ENCODE data around the gene NRXN3. TPM values are rescaled to one million over a fixed set of nuclear protein-coding genes. Genes with fewer than 3 reads are reported as not detected.

Gene NRXN3
- total RNA-seq, 1 experiment from 2014 or later: 1.1 TPM

DNA sequence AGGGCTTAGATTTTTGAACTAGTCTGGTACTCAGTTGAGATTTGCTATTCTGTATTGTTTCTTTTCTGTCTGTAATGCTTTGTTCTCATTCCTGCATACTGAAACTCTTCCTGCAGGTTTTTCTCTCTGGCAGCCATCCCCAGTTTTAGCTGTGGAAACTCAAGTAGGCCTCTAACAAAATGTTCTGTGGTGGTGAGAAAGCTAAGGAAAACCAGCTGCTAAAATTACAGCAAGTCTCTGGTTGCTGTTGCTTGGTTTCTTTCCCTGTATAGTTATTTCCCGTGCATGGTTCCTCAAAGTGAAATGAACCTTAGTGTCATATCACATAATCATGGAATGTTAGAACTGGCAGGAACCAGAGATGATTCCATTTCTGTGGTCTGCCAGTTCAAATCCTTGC is 442.5 kb downstream of the NRXN3 start:
- no TSS peak for BruUV-seq (replicated peaks)

DNA sequence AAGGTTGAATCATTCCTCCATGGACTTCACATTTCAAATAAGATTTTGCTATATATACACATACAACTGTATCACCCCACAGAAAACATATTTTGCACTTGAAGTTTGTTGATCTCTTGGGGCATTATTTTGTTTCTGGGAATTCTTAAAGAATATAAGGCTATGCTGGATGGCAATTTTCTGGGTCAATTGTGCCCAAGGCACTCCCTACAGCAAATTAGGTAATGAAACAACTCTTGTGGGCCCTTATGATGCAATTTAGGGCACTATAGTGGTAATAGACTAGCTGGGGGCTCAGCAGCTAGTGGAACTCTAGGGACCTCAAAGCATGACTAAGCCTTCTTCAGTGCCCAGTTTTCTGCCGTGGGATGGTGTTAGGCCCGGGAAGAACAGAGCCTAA is 444.4 kb downstream of the NRXN3 start:
- Histone ChIP-seq H3K27ac (ENCODE audit: low read length) (no peak overlapping the region), H3K4me2 (ENCODE audit: low read length) (no peak overlapping the region), H4K20me1 (ENCODE audit: low read length) (no peaks in the 10 kb centered on the region), H3K4me3 (ENCODE audit: low read length) (no peak overlapping the region), H3K27me3 (ENCODE audit: low read length) (no peaks in the 10 kb centered on the region), H3F3A (ENCODE audit: low read length, unreplicated experiment) (no peaks in the 10 kb centered on the region), H2AFZ (ENCODE audit: low read length) (no peak overlapping the region), H3K36me3 (ENCODE audit: low read depth, low read length) (no peaks in the 10 kb centered on the region), H3K9me3 (ENCODE audit: low read length) (no peaks in the 10 kb centered on the region), H3K9me2 (replicated peaks; ENCODE audit: low read length) (no peaks in the 10 kb centered on the region), H3K9ac (ENCODE audit: low read length) (no peak overlapping the region), H3K79me2 (ENCODE audit: low read length) (no peaks in the 10 kb centered on the region), H3K4me1 (ENCODE audit: insufficient read depth, low read length) (no peaks in the 10 kb centered on the region)
- no peak for DNase-seq
- CTCF ChIA-PET: no interaction called here
- BruUV-seq (replicated peaks): no TSS peak
- TF ChIP-seq, protein P1, sequence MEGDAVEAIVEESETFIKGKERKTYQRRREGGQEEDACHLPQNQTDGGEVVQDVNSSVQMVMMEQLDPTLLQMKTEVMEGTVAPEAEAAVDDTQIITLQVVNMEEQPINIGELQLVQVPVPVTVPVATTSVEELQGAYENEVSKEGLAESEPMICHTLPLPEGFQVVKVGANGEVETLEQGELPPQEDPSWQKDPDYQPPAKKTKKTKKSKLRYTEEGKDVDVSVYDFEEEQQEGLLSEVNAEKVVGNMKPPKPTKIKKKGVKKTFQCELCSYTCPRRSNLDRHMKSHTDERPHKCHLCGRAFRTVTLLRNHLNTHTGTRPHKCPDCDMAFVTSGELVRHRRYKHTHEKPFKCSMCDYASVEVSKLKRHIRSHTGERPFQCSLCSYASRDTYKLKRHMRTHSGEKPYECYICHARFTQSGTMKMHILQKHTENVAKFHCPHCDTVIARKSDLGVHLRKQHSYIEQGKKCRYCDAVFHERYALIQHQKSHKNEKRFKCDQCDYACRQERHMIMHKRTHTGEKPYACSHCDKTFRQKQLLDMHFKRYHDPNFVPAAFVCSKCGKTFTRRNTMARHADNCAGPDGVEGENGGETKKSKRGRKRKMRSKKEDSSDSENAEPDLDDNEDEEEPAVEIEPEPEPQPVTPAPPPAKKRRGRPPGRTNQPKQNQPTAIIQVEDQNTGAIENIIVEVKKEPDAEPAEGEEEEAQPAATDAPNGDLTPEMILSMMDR (conservative IDR thresholded peaks at IDR 0.05; ENCODE audit: low read depth, low read length): no peak
- TF ChIP-seq EZH2 (IDR thresholded peaks at IDR 0.05; ENCODE audit: low read length, unreplicated experiment) (no peak), EZH2phosphoT487 (IDR thresholded peaks at IDR 0.05; ENCODE audit: borderline replicate concordance, low read length) (no peak)
- intact Hi-C loops (cut with micrococcal nuclease): no loop called here
- POLR2A ChIA-PET (ENCODE audit: unreplicated experiment): no interaction called here
- no peak for ATAC-seq

More for the DNA sequence above, 442.5 kb downstream of the NRXN3 start:
- H3K79me2 ChIP-seq (ENCODE audit: low read length): no peaks in the 10 kb centered on the region
- DNase-seq (no peak), ATAC-seq (no peak)
- H3F3A ChIP-seq (ENCODE audit: low read length, unreplicated experiment): no peaks in the 10 kb centered on the region
- no peak overlapping the region for H3K27ac ChIP-seq (ENCODE audit: low read length)
- no peak overlapping the region for H3K4me3 ChIP-seq (ENCODE audit: low read length)
- intact Hi-C loops (cut with micrococcal nuclease): no loop called here
- CTCF ChIA-PET: no interaction called here
- H2AFZ ChIP-seq (ENCODE audit: low read length): no peak overlapping the region
- no peaks in the 10 kb centered on the region for H3K27me3 ChIP-seq (ENCODE audit: low read length)
- no peak overlapping the region for H3K9ac ChIP-seq (ENCODE audit: low read length)
- no peak overlapping the region for H3K4me2 ChIP-seq (ENCODE audit: low read length)
- H3K36me3 ChIP-seq (ENCODE audit: low read depth, low read length): no peaks in the 10 kb centered on the region
- no peaks in the 10 kb centered on the region for H3K4me1 ChIP-seq (ENCODE audit: insufficient read depth, low read length)
- no peak for TF ChIP-seq EZH2 (IDR thresholded peaks at IDR 0.05; ENCODE audit: low read length, unreplicated experiment)
- TF ChIP-seq, protein P1 (conservative IDR thresholded peaks at IDR 0.05; ENCODE audit: low read depth, low read length): no peak
- no peak for TF ChIP-seq EZH2phosphoT487 (IDR thresholded peaks at IDR 0.05; ENCODE audit: borderline replicate concordance, low read length)
- H4K20me1 ChIP-seq (ENCODE audit: low read length): no peaks in the 10 kb centered on the region
- POLR2A ChIA-PET (ENCODE audit: unreplicated experiment): no interaction called here
- H3K9me2 ChIP-seq (replicated peaks; ENCODE audit: low read length): no peaks in the 10 kb centered on the region
- no peaks in the 10 kb centered on the region for H3K9me3 ChIP-seq (ENCODE audit: low read length)

DNA sequence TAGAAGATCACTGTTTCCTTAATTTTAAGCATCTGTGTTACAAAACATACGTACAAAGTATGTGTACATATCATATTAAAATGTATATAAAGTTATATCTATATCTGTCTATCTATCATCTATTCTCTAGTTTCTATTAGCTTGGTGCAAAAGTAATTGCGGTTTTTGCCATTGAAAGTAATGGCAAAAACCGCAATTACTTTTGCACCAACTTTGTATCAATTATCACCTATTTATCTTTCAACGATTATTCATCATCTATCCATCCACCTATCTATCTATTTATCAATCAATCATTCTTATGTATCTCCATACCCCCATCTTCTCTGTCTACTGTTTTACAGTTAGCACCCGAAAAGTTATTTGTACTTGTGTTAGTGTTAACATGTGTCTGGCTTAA is 447.6 kb downstream of the NRXN3 start:
- H3K36me3 ChIP-seq (ENCODE audit: low read depth, low read length): no peaks in the 10 kb centered on the region
- no peak overlapping the region for H3K4me2 ChIP-seq (ENCODE audit: low read length)
- H4K20me1 ChIP-seq (ENCODE audit: low read length): no peaks in the 10 kb centered on the region
- no peaks in the 10 kb centered on the region for H3F3A ChIP-seq (ENCODE audit: low read length, unreplicated experiment)
- H3K27ac ChIP-seq (ENCODE audit: low read length): no peak overlapping the region
- POLR2A ChIA-PET (ENCODE audit: unreplicated experiment): no interaction called here
- H3K9ac ChIP-seq (ENCODE audit: low read length): no peak overlapping the region
- H2AFZ ChIP-seq (ENCODE audit: low read length): no peak overlapping the region
- H3K9me3 ChIP-seq (ENCODE audit: low read length): no peaks in the 10 kb centered on the region
- no TSS peak for BruUV-seq (replicated peaks)
- no peaks in the 10 kb centered on the region for H3K4me1 ChIP-seq (ENCODE audit: insufficient read depth, low read length)
- intact Hi-C loops (cut with micrococcal nuclease): no loop called here
- no peaks in the 10 kb centered on the region for H3K79me2 ChIP-seq (ENCODE audit: low read length)
- ATAC-seq (no peak), DNase-seq (no peak)
- no peaks in the 10 kb centered on the region for H3K9me2 ChIP-seq (replicated peaks; ENCODE audit: low read length)
- no peak overlapping the region for H3K4me3 ChIP-seq (ENCODE audit: low read length)
- CTCF ChIA-PET: no interaction called here
- TF ChIP-seq EZH2 (IDR thresholded peaks at IDR 0.05; ENCODE audit: low read length, unreplicated experiment): no peak
- no peak for TF ChIP-seq EZH2phosphoT487 (IDR thresholded peaks at IDR 0.05; ENCODE audit: borderline replicate concordance, low read length)
- TF ChIP-seq, protein P1 (conservative IDR thresholded peaks at IDR 0.05; ENCODE audit: low read depth, low read length): no peak
- no peaks in the 10 kb centered on the region for H3K27me3 ChIP-seq (ENCODE audit: low read length)
